ENCODE measurements around the gene ARHGAP27. TPM values are rescaled to one million over a fixed set of nuclear protein-coding genes. Genes with fewer than 3 reads are reported as not detected.

The ARHGAP27 gene
- total and polyA plus RNA-seq, 2 of the 4 experiments (the other 2 are of a cell fraction): under 0.01 to 0.89 TPM

DNA sequence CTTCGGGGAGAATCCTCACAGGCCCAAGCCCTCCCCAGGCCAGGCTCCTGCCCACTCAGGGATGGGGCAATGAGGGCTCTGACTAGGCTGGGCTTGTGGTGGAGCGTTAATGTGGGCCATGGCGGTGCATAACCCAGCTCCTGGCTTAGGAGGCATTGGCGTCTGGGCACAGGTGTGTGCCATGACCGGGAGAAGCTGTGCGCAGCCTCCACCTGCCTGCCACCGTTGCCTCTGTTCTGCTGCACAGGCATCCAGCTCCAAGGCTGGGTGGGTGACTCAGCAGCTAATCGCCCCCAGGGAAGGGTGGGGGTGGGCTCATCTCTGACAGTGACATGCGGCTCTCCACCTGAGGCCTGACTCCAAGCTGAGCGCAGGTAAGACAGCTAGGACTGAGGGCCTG is 3.5 kb upstream of the ARHGAP27 start:
- no peak for ATAC-seq (ENCODE audit: low read depth)
- H3K9me3 ChIP-seq (ENCODE audit: control insufficient read depth, insufficient read depth, low read length): no peaks in the 10 kb centered on the region
- no peak overlapping the region for H2BK20ac ChIP-seq (ENCODE audit: low read depth, low read length)
- no peak overlapping the region for H4K5ac ChIP-seq (ENCODE audit: low read depth, low read length)
- intact Hi-C loops (cut with micrococcal nuclease): no loop called here
- H3K4ac ChIP-seq (ENCODE audit: low read depth, low read length): no peak overlapping the region
- peaks cover 7% of the 10 kb centered on the region; the same call in 1 of the 2 replicates for H4K20me1 ChIP-seq (ENCODE audit: insufficient read depth, low read length)
- no peak overlapping the region for H3K4me3 ChIP-seq (ENCODE audit: insufficient read depth, low read depth, low read length)
- H3K79me1 ChIP-seq (ENCODE audit: low read depth in 1 of 2, low read length in 2 of 2): no peaks in the 10 kb centered on the region
- H3K36me3 ChIP-seq (ENCODE audit: control insufficient read depth, insufficient read depth, low read length): peaks cover 22% of the 10 kb centered on the region
- no peak overlapping the region for H3K14ac ChIP-seq (replicated peaks; ENCODE audit: low read depth, low read length)
- H3K23ac ChIP-seq (ENCODE audit: low read depth, low read length): no peak overlapping the region
- H2BK120ac ChIP-seq (ENCODE audit: low read depth, low read length): no peak overlapping the region
- in situ Hi-C loops (cut with MboI; ENCODE audit: low sequenced_read_pairs): no loop called here
- H2BK5ac ChIP-seq (ENCODE audit: low read depth, low read length, poor library complexity, severe bottlenecking): no peak overlapping the region
- ChIA-PET POLR2A (ENCODE audit: unreplicated experiment) (no interaction called here), CTCF (no interaction called here)
- WGBS, 2 experiments (ENCODE audit: extremely low coverage in 2 of 2, insufficient read length in 1 of 2): 87% methylated on average over 2 of the region's 10 CpGs; no CpG with 5 or more reads in 1 of the 2 experiments
- no peak overlapping the region for H3K18ac ChIP-seq (ENCODE audit: low read depth, low read length)
- H3K27me3 ChIP-seq (ENCODE audit: control insufficient read depth, insufficient read depth, low read length): peaks cover 12% of the 10 kb centered on the region
- no peak overlapping the region for H3K56ac ChIP-seq (ENCODE audit: extremely low read depth, insufficient read depth, low read length)
- peaks cover 3% of the 10 kb centered on the region; the same call in 1 of the 2 replicates for H3K4me1 ChIP-seq (ENCODE audit: control insufficient read depth, insufficient read depth, low read length)
- H2AFZ ChIP-seq (replicated peaks; ENCODE audit: low read length, poor library complexity): no peak overlapping the region
- H2BK15ac ChIP-seq (ENCODE audit: low read depth, low read length): no peak overlapping the region
- H2AK5ac ChIP-seq (ENCODE audit: low read depth, low read length): no peak overlapping the region
- no peak overlapping the region for H3K9ac ChIP-seq (ENCODE audit: low read depth, low read length)
- H4K8ac ChIP-seq (ENCODE audit: low read depth in 2 of 2, low read length in 2 of 2): no peak overlapping the region
- BruUV-seq (replicated peaks): no TSS peak
- no peak overlapping the region for H3K4me2 ChIP-seq (ENCODE audit: low read depth, low read length)
- H3K27ac ChIP-seq (ENCODE audit: insufficient read depth, low read length): no peak overlapping the region
- H2AK9ac ChIP-seq (replicated peaks; ENCODE audit: low read depth, low read length, poor library complexity): no peak overlapping the region
- TF ChIP-seq, protein P1, sequence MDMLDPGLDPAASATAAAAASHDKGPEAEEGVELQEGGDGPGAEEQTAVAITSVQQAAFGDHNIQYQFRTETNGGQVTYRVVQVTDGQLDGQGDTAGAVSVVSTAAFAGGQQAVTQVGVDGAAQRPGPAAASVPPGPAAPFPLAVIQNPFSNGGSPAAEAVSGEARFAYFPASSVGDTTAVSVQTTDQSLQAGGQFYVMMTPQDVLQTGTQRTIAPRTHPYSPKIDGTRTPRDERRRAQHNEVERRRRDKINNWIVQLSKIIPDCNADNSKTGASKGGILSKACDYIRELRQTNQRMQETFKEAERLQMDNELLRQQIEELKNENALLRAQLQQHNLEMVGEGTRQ (IDR thresholded peaks at IDR 0.05; ENCODE audit: low read depth, low read length): no peak
- TF ChIP-seq RAD21 (IDR thresholded peaks at IDR 0.05; ENCODE audit: low read length) (no peak), POLR2A (IDR thresholded peaks at IDR 0.05; ENCODE audit: low read depth, low read length) (no peak), MAZ (IDR thresholded peaks at IDR 0.05; ENCODE audit: borderline replicate concordance, low read depth, low read length) (no peak), CEBPB (IDR thresholded peaks at IDR 0.05; ENCODE audit: low read depth, low read length) (no peak), MAFK (IDR thresholded peaks at IDR 0.05; ENCODE audit: low read depth, low read length) (no peak)
- TF ChIP-seq, protein P2, sequence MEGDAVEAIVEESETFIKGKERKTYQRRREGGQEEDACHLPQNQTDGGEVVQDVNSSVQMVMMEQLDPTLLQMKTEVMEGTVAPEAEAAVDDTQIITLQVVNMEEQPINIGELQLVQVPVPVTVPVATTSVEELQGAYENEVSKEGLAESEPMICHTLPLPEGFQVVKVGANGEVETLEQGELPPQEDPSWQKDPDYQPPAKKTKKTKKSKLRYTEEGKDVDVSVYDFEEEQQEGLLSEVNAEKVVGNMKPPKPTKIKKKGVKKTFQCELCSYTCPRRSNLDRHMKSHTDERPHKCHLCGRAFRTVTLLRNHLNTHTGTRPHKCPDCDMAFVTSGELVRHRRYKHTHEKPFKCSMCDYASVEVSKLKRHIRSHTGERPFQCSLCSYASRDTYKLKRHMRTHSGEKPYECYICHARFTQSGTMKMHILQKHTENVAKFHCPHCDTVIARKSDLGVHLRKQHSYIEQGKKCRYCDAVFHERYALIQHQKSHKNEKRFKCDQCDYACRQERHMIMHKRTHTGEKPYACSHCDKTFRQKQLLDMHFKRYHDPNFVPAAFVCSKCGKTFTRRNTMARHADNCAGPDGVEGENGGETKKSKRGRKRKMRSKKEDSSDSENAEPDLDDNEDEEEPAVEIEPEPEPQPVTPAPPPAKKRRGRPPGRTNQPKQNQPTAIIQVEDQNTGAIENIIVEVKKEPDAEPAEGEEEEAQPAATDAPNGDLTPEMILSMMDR (conservative IDR thresholded peaks at IDR 0.05; ENCODE audit: low read depth, low read length): no peak
- no peaks in the 10 kb centered on the region; the same call in 1 of the 2 replicates for H3K9me1 ChIP-seq (ENCODE audit: insufficient read depth, low read length)
- DNase-seq: no peak
- no peak overlapping the region for H4K91ac ChIP-seq (ENCODE audit: insufficient read depth, low read depth, low read length)
- dilution Hi-C loops (cut with HindIII; ENCODE audit: low sequenced_read_pairs, unreplicated experiment): no loop called here

Measured in IMR-90 (cell line).